Cardiac septum (tissue), 1 donor: ENCODE data around the gene FCN1. TPM values are rescaled to one million over a fixed set of nuclear protein-coding genes. Genes with fewer than 3 reads are reported as not detected.
A peak's percentile ranks its signal among the peaks of the same experiment; 100 is the strongest.
"Not testable (repeated sequence)": the region's sequence is repeated elsewhere in the genome, so short reads cannot be mapped to it uniquely, and the experiment has no call there.

ENCODE experiments used
- DNase-seq: peaks from one replicate; pipeline ENCODE4 v3.0.0-alpha.2; 2020; ENCODE audit warnings: low spot score
- intact Hi-C: fragments of 100-400 bp; cut with DNase I; formaldehyde crosslinking; loops from one replicate; pipeline ENCODE4 v1.14.0; 2022
- long read RNA-seq: library from polyadenylated mRNA; unstranded; transcript quantifications from one replicate; pipeline ENCODE4 v2.0.0, GENCODE V29; 2021
- total RNA-seq: library from RNA; stranded (reverse); fragmentation: NEBNext Ultra II Directional; extraction: Animal tissue kit (Norgen Biotek cat#: 25700); gene quantifications from one replicate; pipeline ENCODE4 v1.2.1, GENCODE V29; 2021
- donor health status: DM: no; HTN: no; CAD: no.

FCN1 gene
- 5.3 TPM for total RNA-seq
- long read RNA-seq, partial matches to known transcripts = 0 of 5 reads
- long read RNA-seq, other reads (novel, unspliced or antisense) = 2 of 5 reads

DNA sequence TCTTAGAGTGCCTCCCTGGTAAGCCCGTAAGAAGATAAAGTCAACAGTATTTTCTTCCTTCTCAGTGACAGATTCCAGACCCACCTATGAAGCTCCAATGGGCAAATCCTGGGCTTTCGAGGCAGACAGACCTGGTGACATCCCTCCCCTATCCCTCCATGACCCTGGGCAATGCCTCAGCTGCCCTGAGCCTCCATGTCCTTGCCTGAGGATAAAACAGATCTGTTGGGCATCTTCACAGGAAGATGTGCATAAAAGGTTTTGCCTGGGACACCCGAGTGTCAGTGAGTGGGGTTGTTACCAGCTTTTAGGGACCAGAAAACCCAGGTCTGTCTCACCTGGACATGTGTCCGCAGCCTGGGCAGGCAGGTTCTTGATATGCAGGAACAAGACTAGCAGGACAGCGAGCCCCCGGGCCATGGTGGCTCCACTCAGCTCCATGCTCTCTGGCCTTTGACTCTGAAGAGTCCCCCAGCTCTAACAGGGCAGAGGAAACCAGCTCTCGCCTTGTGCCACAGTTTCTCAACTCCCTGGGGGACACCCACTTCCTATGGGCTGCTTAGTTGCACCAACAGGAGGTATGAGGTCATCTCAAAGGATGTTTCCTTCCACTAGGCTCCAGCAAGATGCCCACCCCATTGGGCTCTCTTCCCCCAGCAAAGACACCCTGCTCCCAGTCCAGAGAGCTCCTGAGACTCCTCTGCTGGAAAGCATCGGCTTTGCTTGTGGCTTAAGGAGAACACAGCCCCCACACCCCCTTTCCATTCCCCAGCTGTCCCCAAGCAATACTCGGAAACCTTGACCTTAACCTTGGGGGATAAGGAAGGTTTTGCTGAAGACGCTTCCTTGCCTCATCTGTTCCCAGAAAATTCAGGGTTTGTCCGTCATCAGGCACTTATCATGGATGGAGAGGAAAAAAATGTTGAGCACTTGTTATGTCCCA lies at the start of gene FCN1:
Gene FCN1 (minus strand): TSS at position 482 of the 943 bp plus-strand sequence. CDS start 41 bp downstream, at position 441.
- intact Hi-C loops = no loop called here
- peak; percentile 76 for DNase-seq

DNA sequence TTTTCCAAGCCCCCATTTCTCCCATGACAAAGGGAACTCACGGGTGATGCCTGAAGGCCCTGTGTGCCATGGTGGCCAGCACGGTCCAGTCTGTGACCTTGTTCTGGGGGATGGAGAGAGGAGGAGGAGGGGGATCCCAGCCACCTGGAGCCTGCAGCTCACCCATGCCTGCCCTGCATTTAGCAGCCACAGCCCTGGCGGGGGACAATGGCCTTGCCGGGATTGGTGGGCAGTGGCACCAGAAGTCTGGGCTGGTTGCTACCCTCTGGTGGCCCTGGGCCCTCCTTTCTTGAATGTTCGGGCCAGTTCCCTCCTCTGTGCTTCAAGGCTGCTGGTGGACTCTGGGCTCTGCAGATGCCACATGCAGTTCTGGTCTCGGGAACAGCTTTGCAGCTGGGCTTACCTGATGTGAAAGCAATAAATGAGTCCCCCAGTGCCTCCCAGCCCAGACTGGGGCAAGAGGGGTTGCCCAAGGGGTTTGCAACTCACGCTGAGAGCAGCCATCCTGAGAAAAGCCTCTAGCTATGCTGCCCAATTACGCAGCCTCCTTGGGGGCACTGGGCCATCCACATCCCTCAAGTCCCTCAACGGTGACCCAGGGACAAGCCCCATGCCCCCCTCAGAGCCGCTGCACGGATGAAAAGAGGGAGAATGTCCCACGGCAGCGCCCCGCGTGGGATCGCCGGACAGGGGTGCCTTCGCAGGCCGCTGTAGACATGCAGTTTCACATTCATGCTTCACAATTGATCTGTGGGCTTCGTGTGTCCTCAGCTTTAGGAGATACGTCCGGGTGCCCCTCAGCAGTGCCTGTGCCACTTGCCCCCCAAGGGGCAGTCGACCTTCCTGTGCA lies 49.2 kb upstream of the FCN1 start:
- peak; percentile 63 for DNase-seq

DNA sequence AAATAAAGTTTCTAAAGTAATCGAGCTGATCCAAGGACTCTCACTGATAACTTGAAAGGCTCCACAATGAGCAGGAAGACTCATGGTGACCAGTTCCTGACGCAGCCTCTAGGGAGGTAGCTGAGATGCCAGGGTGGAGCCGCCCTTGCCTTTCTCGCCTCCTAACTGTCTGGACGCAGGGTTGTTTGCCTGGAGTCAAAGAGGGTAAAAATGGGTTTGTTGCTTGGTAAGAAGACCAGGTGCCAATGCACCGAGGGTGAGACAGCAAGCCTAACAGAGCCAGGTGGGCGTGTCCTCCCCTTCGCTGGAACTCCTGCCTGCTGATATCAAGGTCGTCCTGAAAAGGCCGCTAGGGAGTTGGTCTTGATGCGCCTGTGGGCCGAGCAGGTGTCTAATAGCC lies 48.6 kb upstream of the FCN1 start:
- intact Hi-C loops = no loop called here
- peak; percentile 68 for DNase-seq

More for the DNA sequence above, 49.2 kb upstream of the FCN1 start:
- intact Hi-C loops = no loop called here

DNA sequence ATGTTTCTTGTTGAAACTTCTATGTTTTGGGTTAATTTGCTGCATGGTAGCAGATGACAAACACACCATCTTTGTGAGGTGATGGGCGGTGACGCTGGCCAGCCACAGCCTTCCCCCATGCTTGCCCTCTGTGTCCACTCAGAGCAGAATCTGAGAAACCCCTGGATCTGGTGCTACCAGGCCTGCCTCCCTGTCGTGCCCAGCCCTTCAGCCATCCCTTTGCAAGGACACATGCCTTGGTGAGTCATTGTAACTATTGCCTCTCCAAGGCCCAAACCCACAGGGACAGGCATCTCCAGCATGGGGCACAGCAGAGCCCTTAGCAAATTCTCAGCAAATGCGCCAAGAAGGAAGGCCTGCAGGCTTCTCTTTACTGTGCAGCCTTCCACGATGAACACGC lies 48.1 kb upstream of the FCN1 start:
- peak; percentile 49 for DNase-seq
- intact Hi-C loops = no loop called here

DNA sequence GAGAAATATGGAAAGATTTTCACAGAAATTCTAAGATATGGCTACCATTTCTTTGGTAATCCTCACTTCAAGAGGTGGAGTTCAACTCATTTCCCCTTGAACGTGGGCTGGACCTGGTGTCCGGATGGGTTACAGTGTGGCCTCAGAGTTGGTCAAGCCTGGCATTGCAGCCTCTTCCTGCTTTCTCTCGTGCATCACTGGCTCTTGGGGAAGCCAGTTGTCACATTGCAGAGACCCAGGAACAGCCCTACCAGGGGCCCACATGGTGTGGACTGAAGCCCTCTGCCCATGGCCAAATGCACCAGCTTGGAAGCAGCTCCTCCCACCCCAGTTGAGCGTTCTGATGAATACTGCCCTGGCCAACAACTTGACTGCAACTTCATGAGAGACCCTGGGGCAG lies 47.7 kb upstream of the FCN1 start:
- DNase-seq = peak; percentile 86
- intact Hi-C loops = no loop called here

DNA sequence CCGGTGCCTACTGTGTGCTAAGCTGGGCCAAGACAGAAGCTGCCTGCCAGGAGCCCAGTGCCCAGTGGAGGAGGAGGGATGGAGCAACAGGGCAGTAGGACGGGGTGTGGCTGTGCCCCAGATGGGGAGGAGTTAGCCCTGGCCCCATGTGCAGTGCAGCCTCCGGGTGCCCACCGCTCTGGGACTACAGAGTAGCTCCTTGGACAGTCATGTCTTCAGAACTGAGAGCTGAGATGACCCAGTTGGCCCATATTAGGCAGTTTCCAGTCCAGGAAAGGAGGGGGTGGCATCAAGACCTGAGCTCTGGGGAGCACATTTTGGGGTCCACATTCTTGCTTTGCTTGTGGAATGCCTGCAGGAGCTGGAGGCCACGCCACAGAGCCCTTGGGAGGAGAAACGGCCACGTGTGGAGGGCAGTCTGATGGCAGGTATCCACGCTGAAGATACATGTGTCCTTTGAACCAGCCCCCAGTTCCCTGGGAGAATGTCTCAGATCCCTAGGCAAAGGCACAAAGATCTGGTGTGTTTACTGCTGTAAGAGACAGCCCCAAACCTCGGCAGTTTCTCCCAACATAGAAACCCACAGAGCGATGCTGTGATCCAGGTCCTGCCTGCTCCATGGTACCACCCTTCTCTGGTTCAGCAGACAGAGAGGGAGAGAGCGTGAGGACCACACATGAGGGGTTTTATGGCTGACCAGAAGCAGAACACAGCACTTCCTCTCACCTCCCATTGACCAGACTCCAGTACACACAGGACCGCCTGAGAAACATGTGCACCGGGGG lies 46.8 kb upstream of the FCN1 start:
- intact Hi-C loops = no loop called here
- peak; percentile 33 for DNase-seq

DNA sequence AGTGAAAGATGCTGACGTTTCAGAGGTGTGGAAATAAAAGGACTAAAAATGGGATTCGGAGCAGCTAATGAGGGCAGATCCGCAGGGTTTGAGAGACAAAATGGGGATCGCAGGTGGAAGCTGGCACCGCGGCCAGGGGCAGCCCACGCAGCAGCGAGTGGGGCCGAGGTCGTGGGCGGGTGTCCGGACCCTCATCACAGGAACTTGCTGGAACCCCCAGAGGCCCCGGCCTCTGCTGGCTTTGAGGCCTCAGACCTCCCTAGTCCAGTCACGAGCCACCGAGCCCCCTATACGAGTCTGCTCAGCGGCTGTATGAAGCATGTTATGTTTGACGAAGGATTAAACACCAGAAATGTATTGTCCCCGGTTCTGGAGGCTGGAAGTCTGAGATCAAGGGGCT lies 45.8 kb upstream of the FCN1 start:
- intact Hi-C loops = no loop called here
- peak; percentile 51 for DNase-seq

DNA sequence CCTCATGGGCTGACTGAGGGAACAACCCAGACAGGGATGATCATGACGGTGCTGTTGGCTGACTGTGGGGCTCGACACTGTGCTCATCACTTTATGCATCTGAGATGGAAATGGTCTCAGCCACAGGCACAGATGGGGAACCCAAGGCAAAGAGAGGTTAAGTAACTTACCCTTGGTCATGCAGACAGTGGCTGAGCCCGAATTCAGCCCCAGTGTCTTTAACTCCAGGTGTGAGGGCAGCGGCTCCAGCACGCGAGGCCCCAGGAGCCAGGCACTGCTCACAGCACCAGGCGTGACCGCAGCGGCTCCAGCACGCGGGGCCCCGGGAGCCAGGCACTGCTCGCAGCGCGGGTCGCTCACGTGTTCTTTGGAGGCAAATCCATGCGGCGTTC lies 45.3 kb upstream of the FCN1 start:
- intact Hi-C loops = no loop called here
- DNase-seq = peak; percentile 56

DNA sequence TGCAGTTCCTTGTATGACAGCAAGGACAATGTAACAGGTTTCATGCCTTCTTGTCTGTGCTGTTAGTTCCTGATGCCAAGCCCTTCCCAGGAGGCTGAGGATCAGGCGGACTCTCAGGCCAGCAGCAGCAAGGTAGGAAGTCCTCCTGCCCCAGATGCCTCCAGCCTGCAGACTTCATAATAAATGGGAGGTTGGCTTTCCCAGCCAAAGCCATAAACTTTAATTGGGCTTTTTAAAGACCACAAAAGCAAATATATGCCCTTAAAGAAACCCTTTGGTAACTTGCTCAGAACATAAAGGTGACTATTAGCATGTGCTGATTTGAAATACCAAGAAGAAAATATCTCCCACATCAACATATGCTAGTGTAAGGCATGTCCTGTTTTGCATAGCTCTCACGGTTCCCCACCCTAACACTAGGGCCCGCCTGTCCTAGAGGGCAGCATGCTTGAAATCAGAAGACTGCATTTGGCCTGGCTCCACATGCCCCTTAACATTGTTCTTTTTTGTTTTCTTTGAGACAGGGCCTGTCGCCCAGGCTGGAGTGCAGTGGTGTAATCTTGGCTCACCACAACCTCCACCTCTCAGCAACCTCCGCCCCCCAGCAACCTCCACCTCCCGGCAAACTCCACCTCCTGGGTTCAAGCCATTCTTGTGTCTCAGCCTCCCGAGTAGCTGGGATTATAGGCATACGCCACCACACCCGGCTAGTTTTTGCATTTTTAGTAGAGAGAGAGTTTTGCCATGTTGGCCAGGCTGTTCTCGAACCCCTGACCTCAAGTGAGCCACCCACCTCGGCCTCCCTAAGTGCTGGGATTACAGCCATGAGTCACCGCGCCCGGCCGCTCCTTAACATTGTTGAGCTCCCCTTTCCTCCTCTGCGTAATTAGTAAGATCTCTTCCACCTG lies 44.6 kb upstream of the FCN1 start:
- intact Hi-C loops = no loop called here
- DNase-seq = peak; percentile 44

DNA sequence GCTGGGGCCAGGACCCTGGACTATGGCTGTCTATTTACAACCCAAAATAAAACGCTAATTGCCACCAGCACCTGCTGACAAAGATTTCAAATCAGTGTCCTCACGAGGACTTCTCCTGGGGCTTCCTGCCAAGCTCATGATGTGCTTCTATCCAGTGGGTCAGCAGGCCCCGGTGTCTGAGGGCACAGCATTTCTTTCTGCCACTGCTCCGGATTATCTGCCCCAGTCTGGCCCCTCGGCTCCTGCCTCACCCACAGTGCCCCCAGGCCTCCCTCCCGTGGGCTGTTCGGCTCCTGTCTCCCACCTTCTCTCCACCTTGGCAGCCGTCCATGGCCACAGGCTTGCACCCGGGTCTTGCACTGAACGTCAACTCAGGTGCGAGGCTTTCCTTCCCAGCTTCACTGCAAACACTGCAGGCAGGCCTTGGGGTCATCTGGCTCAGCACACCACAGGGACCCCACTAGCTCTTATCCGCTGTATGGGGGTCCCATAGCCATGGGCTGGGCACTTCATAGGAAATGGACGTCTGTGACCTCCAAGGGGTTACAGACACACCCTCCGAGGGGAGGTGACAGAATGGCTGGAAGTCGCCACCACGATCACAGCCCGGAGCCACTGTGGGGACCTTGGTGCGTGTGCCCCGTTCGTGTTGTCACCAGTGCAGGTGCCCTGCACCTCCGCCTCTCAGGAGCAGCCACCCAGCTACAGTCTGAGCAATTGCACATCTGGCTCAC lies 43.8 kb upstream of the FCN1 start:
- intact Hi-C loops = no loop called here
- DNase-seq = peak; percentile 35

DNA sequence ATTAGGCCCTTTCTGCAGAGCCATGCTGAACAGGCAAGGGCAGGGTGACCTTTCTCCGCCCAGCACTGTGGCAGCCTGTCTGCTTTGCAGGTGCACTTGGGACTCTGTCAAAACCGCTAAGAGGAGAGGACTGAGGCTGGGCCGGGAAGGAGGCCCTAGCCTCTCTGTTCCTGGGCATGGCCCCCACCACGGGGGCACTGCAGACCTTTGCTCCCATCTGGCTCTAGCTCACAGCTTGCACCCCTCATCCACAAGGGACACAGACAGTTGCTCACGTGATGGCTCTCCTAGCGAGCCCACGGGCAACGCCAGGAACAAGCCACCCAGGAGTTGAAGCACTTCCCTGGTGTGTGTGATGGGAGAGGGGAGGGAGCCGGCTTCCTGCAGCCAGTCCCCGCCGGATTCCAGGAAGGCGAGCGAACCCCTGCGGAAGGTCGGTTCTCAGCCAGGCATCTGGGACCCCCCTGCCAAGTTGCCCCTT lies 43.0 kb upstream of the FCN1 start:
- intact Hi-C loops = no loop called here
- DNase-seq = peak; percentile 47

DNA sequence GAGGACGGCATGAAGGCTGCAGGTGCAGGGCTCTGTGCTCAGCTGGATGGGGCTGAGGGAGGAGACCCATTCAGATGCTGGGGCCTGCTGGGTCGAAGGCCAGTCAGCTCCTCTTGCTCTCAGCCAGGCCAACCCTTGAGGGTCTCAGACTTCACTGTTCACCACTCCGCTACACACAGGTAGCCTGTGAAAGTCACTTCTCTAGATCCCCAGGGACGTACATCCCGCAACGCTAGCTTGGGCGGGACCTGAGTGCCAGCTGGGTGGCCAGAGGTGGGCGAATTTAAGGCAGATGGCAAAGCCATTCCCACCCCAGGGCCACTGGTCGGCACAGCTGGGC lies 42.2 kb upstream of the FCN1 start:
- intact Hi-C loops = no loop called here
- peak; percentile 66 for DNase-seq

DNA sequence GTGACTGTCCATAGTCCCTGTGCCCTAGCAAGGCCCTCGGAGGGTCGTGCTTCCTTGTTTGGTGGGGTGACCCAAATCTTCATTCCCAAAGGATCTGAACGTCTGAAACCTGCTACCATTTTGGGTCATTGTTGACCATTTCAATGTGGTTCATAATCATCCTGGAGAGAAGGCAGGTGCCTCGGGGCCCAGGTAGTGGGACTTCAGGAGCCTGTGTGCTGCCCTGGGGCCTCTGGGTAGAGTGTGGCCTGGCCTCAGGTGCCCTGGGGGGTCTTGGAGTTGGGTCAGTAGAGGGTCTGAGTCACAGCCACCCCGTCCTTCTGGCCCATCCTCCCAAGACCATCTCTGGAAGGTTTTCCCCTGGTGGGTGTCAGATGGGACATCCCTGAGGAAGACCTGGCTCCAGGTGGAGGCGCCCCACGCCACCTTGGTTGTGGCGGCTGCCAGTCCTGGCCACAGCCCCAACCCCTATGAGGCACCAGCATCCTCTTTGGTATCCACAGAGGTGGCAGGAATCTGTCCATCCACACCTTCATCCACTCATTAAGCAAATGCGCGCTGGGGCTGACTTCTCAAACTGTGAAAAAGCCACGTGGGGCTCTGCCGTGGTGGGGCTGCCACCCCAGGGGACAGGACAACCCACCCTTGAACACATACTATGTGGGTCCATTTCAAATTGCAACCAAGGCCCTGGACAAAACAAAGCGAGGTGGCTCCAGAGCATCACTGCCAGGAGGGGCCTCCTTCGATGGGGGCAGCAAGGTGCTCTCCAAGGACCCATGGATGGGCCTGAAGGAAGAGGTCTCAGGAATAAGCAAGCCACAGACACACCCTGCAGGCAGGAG lies 41.6 kb upstream of the FCN1 start:
- intact Hi-C loops = no loop called here
- peak; percentile 33 for DNase-seq

DNA sequence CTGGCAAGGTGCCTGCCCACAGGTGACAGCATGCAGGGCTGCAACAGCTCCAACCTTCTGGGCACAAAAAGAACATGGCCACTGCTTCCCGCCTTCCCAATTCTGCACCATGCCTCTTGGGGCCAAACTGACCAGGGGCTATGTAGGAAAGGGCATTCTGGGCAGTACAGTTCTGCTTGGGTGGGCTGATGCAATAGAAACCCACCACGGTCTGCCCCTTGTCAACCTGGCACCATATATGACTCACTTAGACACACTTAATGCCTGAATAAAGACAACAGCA lies 40.2 kb upstream of the FCN1 start:
- DNase-seq = peak; percentile 15
- intact Hi-C loops = no loop called here

DNA sequence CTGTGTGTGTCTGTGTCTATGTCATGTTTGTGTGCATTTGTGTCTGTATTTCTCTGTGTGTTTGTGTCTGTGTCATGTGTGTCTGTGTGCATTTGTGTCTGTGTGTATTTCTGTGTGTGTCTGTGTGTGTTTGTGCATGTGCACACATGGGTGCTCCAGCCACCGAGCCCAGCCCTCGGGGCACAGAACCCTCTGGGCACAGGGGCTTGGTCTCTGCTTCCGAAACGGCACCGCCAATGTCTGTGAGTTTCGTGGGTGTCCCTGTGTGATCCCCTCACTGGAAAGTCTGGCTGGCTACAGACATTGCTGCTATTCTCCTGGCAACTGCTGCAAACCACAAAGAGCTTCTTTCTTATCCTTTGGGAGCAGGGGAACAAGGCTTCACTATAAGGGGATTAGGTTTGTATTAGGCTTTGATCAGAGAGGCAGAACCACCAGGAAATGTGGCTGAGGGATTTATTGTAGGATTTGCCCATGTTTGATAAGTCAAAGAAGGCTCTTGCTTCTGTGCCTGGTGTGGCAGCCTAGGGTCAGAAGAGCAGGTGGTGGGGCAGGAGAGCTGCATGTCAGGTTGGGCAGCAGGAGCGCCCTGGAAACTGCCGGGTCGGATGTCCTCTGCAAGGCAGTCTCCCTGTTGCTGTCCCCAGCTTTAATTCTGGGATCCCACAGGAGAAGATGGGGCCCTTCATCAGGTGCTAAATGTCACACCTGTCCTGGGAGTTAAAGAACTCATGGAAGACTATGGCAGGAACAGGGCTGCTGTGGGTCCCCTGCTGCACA lies 39.6 kb upstream of the FCN1 start:
- intact Hi-C loops = no loop called here
- peak; percentile 20 for DNase-seq

DNA sequence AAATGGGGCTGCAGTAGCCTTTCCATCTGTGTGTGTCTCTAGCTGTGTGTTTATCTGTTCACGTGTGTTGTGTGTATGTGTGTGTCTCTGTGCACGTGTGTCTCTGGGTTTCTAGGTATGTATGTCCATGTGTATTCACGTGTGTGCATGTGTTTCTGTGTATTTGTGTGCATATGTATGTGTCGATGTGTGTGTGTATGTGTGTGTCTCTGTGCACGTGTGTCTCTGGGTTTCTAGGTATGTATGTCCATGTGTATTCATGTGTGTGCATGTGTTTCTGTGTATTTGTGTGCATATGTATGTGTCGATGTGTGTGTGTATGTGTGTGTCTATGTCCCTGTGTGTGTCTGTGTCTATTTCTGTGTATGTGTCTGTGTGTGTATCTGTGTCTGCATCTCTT lies 38.7 kb upstream of the FCN1 start:
- intact Hi-C loops, DNase-seq: not testable (repeated sequence)

DNA sequence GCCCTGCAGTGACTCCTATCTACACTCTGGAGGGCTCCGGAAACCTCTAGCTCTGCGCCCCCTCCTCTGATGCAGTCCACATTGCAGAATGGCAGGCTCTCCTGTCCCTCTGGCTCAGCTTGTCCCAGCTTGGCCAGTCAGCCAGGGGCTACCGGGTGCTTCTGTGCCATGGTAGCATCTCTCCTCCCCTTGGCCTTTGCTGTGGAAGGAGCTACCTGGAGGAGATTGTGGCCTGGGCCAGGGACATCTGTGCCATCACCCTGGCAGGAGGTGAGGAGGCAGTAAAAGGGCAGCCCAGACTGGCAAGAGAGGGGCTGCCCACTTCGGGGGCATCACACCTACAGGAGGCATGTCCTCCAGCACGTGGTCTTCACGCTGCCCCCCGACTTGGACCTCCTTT lies 38.1 kb upstream of the FCN1 start:
- peak; percentile 38 for DNase-seq

More for the DNA sequence above, 38.1 kb upstream of the FCN1 start:
- intact Hi-C loops = no loop called here
